A673 (cell line): ENCODE measurements around the gene LAMB4.

Source experiments
- EZH2 ChIP-seq: fragments of 200-600 bp; sonication (generic); IDR thresholded peaks from 2 replicates; pipeline ENCODE4 v1.6.1; 2017; ENCODE audit warnings: borderline replicate concordance, low read depth, mild to moderate bottlenecking, mixed read lengths, antibody characterized with exemption, low read length; ENCODE audit not compliant: poor library complexity, severe bottlenecking
- TF ChIP-seq, protein P1 (sequence below): fragments of 300-800, 200-600 bp; sonication (generic); conservative IDR thresholded peaks from 2 replicates; pipeline ENCODE4 v1.5.1; 2017; ENCODE audit warnings: low read depth, mild to moderate bottlenecking, antibody characterized with exemption, low read length, moderate library complexity, mixed read lengths

- TF ChIP-seq, protein P1, sequence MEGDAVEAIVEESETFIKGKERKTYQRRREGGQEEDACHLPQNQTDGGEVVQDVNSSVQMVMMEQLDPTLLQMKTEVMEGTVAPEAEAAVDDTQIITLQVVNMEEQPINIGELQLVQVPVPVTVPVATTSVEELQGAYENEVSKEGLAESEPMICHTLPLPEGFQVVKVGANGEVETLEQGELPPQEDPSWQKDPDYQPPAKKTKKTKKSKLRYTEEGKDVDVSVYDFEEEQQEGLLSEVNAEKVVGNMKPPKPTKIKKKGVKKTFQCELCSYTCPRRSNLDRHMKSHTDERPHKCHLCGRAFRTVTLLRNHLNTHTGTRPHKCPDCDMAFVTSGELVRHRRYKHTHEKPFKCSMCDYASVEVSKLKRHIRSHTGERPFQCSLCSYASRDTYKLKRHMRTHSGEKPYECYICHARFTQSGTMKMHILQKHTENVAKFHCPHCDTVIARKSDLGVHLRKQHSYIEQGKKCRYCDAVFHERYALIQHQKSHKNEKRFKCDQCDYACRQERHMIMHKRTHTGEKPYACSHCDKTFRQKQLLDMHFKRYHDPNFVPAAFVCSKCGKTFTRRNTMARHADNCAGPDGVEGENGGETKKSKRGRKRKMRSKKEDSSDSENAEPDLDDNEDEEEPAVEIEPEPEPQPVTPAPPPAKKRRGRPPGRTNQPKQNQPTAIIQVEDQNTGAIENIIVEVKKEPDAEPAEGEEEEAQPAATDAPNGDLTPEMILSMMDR = no peak
- no peak for TF ChIP-seq EZH2
These were observed 154.7 kb downstream of the LAMB4 start for GRCh38 chr7:107975394-107976013.
